H1 (cell line): ENCODE measurements around the gene ABCA5. TPM values are rescaled to one million over a fixed set of nuclear protein-coding genes. Genes with fewer than 3 reads are reported as not detected.

Experiments
- CTCF ChIA-PET: fragments of 300-600 bp; sonication (Branson Sonifier 250); formaldehyde crosslinking; loops from one replicate; lab custom pipeline; 2021; ENCODE audit not compliant: partially characterized antibody; lab: Charles Lee
- POLR2A ChIA-PET: fragments of 300-600 bp; sonication (Branson Sonifier 250); formaldehyde crosslinking; loops from one replicate; lab custom pipeline; 2021; ENCODE audit warnings: inconsistent platforms; ENCODE audit not compliant: partially characterized antibody; lab: Charles Lee
- DNase-seq, 2 experiments: peaks; one replicate each; pipeline versions ENCODE4 v3.0.0 to v3.0.0-alpha.2; 2010 to 2022; ENCODE audit warnings: low spot score in 2 of 2, low read depth in 1 of 2, mixed read lengths in 1 of 2
- FAIRE-seq: peaks from 2 replicates; lab custom pipeline; 2011; peaks lifted over from hg19 to GRCh38; lab: Jason Lieb, UNC
- H2AFZ ChIP-seq: 2 replicates; pipeline ENCODE4 v1.8.1; 2012; ENCODE audit warnings: low read length, inconsistent platforms
- H2AK5ac ChIP-seq: 2 replicates; pipeline ENCODE4 v1.6.1; 2013; ENCODE audit warnings: low read depth, low read length
- H2BK120ac ChIP-seq: replicated peaks from 2 replicates; pipeline ENCODE3; 2013; ENCODE audit warnings: low read depth, low read length, inconsistent platforms
- H2BK12ac ChIP-seq: 2 replicates; pipeline ENCODE4 v1.6.1; 2013; ENCODE audit warnings: low read depth, low read length
- H2BK15ac ChIP-seq: 2 replicates; pipeline ENCODE4 v1.6.1; 2013; ENCODE audit warnings: low read length
- H2BK20ac ChIP-seq: 2 replicates; pipeline ENCODE4 v1.6.1; 2013; ENCODE audit warnings: low read length
- H2BK5ac ChIP-seq: 2 replicates; pipeline ENCODE4 v1.6.1; 2013; ENCODE audit warnings: low read depth, low read length
- H3K14ac ChIP-seq: 2 replicates; pipeline ENCODE4 v1.6.1; 2013; ENCODE audit warnings: inconsistent platforms; ENCODE audit not compliant: insufficient read length
- H3K18ac ChIP-seq: 2 replicates; pipeline ENCODE4 v1.6.1; 2013; ENCODE audit warnings: low read length; ENCODE audit errors: extremely low read depth
- H3K23ac ChIP-seq: 2 replicates; pipeline ENCODE4 v1.6.1; 2013; ENCODE audit warnings: inconsistent platforms; ENCODE audit not compliant: insufficient read length
- H3K23me2 ChIP-seq: 2 replicates; pipeline ENCODE4 v1.6.1; 2013; ENCODE audit warnings: low read depth, low read length
- H3K27ac ChIP-seq: 2 replicates; pipeline ENCODE4 v1.6.1; 2011; ENCODE audit warnings: low read depth, low read length, inconsistent platforms
- H3K27me3 ChIP-seq, 4 experiments: replicated peaks in 1 of 4; 1 replicate in 1 of 4; 2 replicates in 3 of 4; pipeline versions ENCODE4 v1.6.1 to v1.8.1; 2011 to 2013; ENCODE audit warnings: low read length in 3 of 4, mild to moderate bottlenecking in 3 of 4, inconsistent platforms in 2 of 4, mixed read lengths in 2 of 4, moderate library complexity in 1 of 4; ENCODE audit not compliant: control insufficient read depth in 3 of 4, insufficient read depth in 3 of 4; ENCODE audit errors: extremely low read depth in 1 of 4
- H3K36me3 ChIP-seq, 4 experiments: 2 replicates each; pipeline versions ENCODE4 v1.6.1 to v1.8.1; 2011 to 2013; ENCODE audit warnings: mild to moderate bottlenecking in 4 of 4, low read length in 3 of 4, moderate library complexity in 2 of 4, control low read depth in 1 of 4, inconsistent platforms in 1 of 4; ENCODE audit not compliant: insufficient read depth in 4 of 4, control insufficient read depth in 2 of 4
- H3K4ac ChIP-seq: replicated peaks from 2 replicates; pipeline ENCODE3; 2013; ENCODE audit warnings: low read length, low read depth, mixed read lengths, inconsistent platforms; ENCODE audit not compliant: insufficient read length
- H3K4me1 ChIP-seq, 4 experiments: replicated peaks in 1 of 4; 1 replicate in 1 of 4; 2 replicates in 3 of 4; pipeline versions ENCODE4 v1.6.1 to v1.8.1; 2011 to 2013; ENCODE audit warnings: low read length in 3 of 4, inconsistent platforms in 2 of 4, mixed read lengths in 1 of 4; ENCODE audit not compliant: insufficient read depth in 4 of 4, control insufficient read depth in 3 of 4
- H3K4me2 ChIP-seq, 2 experiments: 2 replicates each; pipeline versions ENCODE4 v1.6.1 to v1.8.1; 2011 to 2013; ENCODE audit warnings: low read depth in 2 of 2, low read length in 2 of 2, control low read depth in 1 of 2, inconsistent platforms in 1 of 2, mild to moderate bottlenecking in 1 of 2; ENCODE audit not compliant: insufficient read depth in 1 of 2
- H3K4me3 ChIP-seq, 4 experiments: fragments of 200-600, 300-600 bp in 1 of 4; sonication (generic), shearing (Covaris generic), sonication (Bioruptor Twin) in 1 of 4; 2 replicates each; pipeline versions ENCODE4 v1.5.1 to v1.8.1; 2011 to 2016; ENCODE audit warnings: low read length in 4 of 4, low read depth in 3 of 4, control low read depth in 2 of 4, inconsistent platforms in 2 of 4, mild to moderate bottlenecking in 2 of 4, mixed read lengths in 1 of 4, moderate library complexity in 1 of 4; ENCODE audit not compliant: insufficient read depth in 2 of 4; ENCODE audit errors: extremely low read depth in 1 of 4
- H3K56ac ChIP-seq: replicated peaks from 2 replicates; pipeline ENCODE3; 2013; ENCODE audit warnings: low read depth, mild to moderate bottlenecking, mixed read lengths, low read length, inconsistent platforms; ENCODE audit not compliant: insufficient read length
- H3K79me1 ChIP-seq: 2 replicates; pipeline ENCODE4 v1.6.1; 2013; ENCODE audit warnings: low read depth, low read length, control low read depth
- H3K79me2 ChIP-seq, 2 experiments: 2 replicates each; pipeline versions ENCODE4 v1.6.1 to v1.8.1; 2012 to 2013; ENCODE audit warnings: low read length in 2 of 2, mild to moderate bottlenecking in 2 of 2, inconsistent platforms in 1 of 2; ENCODE audit not compliant: insufficient read depth in 2 of 2, control insufficient read depth in 1 of 2
- H3K9ac ChIP-seq, 4 experiments: replicated peaks in 1 of 4; 1 replicate in 1 of 4; 2 replicates in 3 of 4; pipeline versions ENCODE4 v1.6.1 to v1.8.1; 2011 to 2013; ENCODE audit warnings: low read depth in 3 of 4, low read length in 3 of 4, control low read depth in 2 of 4, mild to moderate bottlenecking in 2 of 4, moderate library complexity in 2 of 4, inconsistent platforms in 1 of 4; ENCODE audit errors: extremely low read depth in 1 of 4
- H3K9me3 ChIP-seq, 2 experiments: 2 replicates each; pipeline versions ENCODE4 v1.6.1 to v1.8.1; 2012 to 2013; ENCODE audit warnings: mild to moderate bottlenecking in 2 of 2, moderate library complexity in 2 of 2, control low read depth in 1 of 2, inconsistent platforms in 1 of 2, low read depth in 1 of 2, low read length in 1 of 2, mixed read lengths in 1 of 2; ENCODE audit not compliant: insufficient read depth in 2 of 2
- H4K20me1 ChIP-seq, 2 experiments: replicated peaks in 1 of 2; 2 replicates each; pipeline versions ENCODE3 to v1.8.1; 2011 to 2013; ENCODE audit warnings: inconsistent platforms in 2 of 2, low read length in 2 of 2, mild to moderate bottlenecking in 1 of 2; ENCODE audit not compliant: insufficient read depth in 2 of 2, control insufficient read depth in 1 of 2
- H4K5ac ChIP-seq: 2 replicates; pipeline ENCODE4 v1.6.1; 2013; ENCODE audit warnings: low read length, low read depth, mixed read lengths, inconsistent platforms; ENCODE audit not compliant: insufficient read length
- H4K8ac ChIP-seq: 2 replicates; pipeline ENCODE4 v1.8.0; 2013; ENCODE audit warnings: mild to moderate bottlenecking, moderate library complexity, low read length, inconsistent platforms; ENCODE audit not compliant: insufficient read depth; ENCODE audit errors: extremely low read depth
- H4K91ac ChIP-seq: replicated peaks from 2 replicates; pipeline ENCODE3; 2013; ENCODE audit warnings: low read length, mixed read lengths, inconsistent platforms; ENCODE audit not compliant: insufficient read length
- BCL11A ChIP-seq, 2 experiments: IDR thresholded peaks; one replicate each; pipeline ENCODE4 v1.6.1; 2011; ENCODE audit warnings: low read depth in 2 of 2, low read length in 2 of 2, mild to moderate bottlenecking in 2 of 2
- BRCA1 ChIP-seq: IDR thresholded peaks from 2 replicates; pipeline ENCODE4 v1.6.1; 2012; ENCODE audit warnings: low read depth, low read length, improper control_type of control experiment
- CHD2 ChIP-seq: IDR thresholded peaks from 2 replicates; pipeline ENCODE4 v1.6.1; 2012; ENCODE audit warnings: low read length, improper control_type of control experiment
- KDM1A ChIP-seq: fragments of 200-600, 300-600 bp; sonication (generic); IDR thresholded peaks from 2 replicates; pipeline ENCODE4 v1.7.1; 2016; ENCODE audit warnings: mild to moderate bottlenecking, low read length, borderline replicate concordance
- SAP30 ChIP-seq: fragments of 300-600 bp; sonication (generic); IDR thresholded peaks from 2 replicates; pipeline ENCODE4 v1.7.1; 2012; ENCODE audit warnings: low read length, moderate library complexity, mild to moderate bottlenecking, inconsistent platforms; ENCODE audit not compliant: insufficient read depth, insufficient replicate concordance
- SP4 ChIP-seq: IDR thresholded peaks from 2 replicates; pipeline ENCODE4 v1.6.1; 2012; ENCODE audit warnings: low read length, inconsistent platforms
- WGBS, 2 experiments: shearing (Covaris generic) in 1 of 2; methylation state at CpG; one replicate each; pipeline versions ENCODE4 v1.1.6 to v1.1.7; 2013 to 2015; ENCODE audit warnings: low lambda C conversion rate in 2 of 2, mixed read lengths in 2 of 2, inconsistent platforms in 1 of 2, low coverage in 1 of 2, missing lambda C conversion rate in 1 of 2; ENCODE audit not compliant: insufficient replicate concordance in 2 of 2, insufficient coverage in 1 of 2, insufficient read length in 1 of 2; ENCODE audit errors: extremely low coverage in 1 of 2, missing lambda C conversion rate in 1 of 2; 5-methylcytosine and 5-hydroxymethylcytosine counted together
- polyA plus RNA-seq, 7 experiments: library from polyadenylated mRNA; depleted of rRNA in 3 of 7; stranded (reverse) in 5 of 7; unstranded in 2 of 7; fragments of >200 nt in 5 of 7; fragments of 200-250 nt in 2 of 7; gene quantifications; 1 replicate in 5 of 7; 2 replicates in 1 of 7; 4 replicates in 1 of 7; pipeline versions ENCODE4 v1.2.1 to v1.2.3, GENCODE V29; 2011 to 2013; ENCODE audit warnings: missing spikeins in 2 of 7, mixed read lengths in 2 of 7
- total RNA-seq: library from RNA; stranded (reverse); fragmentation: NEBNext Ultra II Directional; extraction: Animal tissue kit (Norgen Biotek cat#: 25700); gene quantifications from 2 replicates; pipeline ENCODE4 v1.2.1, GENCODE V29; 2021

The ABCA5 gene
- total and polyA plus RNA-seq, 2 of the 8 experiments (the other 6 are each of a cell fraction or from before 2014, with no cell fraction given), result 1.3 to 4.1 TPM

DNA sequence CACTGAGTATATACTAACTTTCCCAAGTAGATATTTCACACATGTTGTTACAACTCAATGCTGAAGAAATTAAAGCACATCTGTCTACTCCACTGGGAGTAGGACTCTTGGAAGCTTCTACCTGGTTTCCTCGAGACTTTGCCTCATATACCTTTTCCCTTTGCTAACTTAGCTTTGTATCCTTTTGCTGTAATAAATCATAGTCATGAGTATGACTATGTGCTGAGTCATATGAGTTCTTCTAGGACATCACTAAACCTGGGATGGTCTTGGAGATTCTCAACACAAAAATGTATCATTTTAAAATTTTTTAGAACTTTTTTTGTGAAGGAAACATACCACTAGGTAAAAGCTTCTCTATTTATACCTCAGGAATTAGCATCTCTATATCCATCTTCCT is 39.8 kb downstream of the ABCA5 start:
- TF ChIP-seq KDM1A (no peak), CHD2 (no peak), SP4 (no peak), SAP30 (no peak), BCL11A (IDR thresholded peaks at IDR 0.05; ENCODE audit: low read depth in 2 of 2, low read length in 2 of 2) (no peak), BRCA1 (no peak)
- H3K4me2 ChIP-seq, result no peak overlapping the region
- no peaks in the 10 kb centered on the region for H3K27me3 ChIP-seq
- no peak overlapping the region for H3K18ac ChIP-seq
- no peak overlapping the region for H4K91ac ChIP-seq
- H3K27ac ChIP-seq, result no peak overlapping the region
- no peak overlapping the region for H2AFZ ChIP-seq
- DNase-seq (no peak), FAIRE-seq (no peak)
- 81% methylated on average over 1 of the region's 1 CpG; no CpG with 5 or more reads in 1 of the 2 experiments for WGBS, 2 experiments
- no peak overlapping the region for H3K4me3 ChIP-seq
- no peak overlapping the region for H3K14ac ChIP-seq
- H3K56ac ChIP-seq, result no peak overlapping the region
- no peak overlapping the region for H3K23ac ChIP-seq
- no peaks in the 10 kb centered on the region for H3K79me1 ChIP-seq
- H4K8ac ChIP-seq, result no peak overlapping the region
- H3K9ac ChIP-seq, result no peak overlapping the region
- H2AK5ac ChIP-seq, result no peak overlapping the region
- H2BK20ac ChIP-seq, result no peak overlapping the region
- H3K23me2 ChIP-seq, result no peaks in the 10 kb centered on the region; the same call in 1 of the 2 replicates
- no peaks in the 10 kb centered on the region for H3K4me1 ChIP-seq
- H4K5ac ChIP-seq, result no peak overlapping the region
- H3K36me3 ChIP-seq, result no peaks in the 10 kb centered on the region
- no peak overlapping the region for H3K4ac ChIP-seq
- no peaks in the 10 kb centered on the region for H3K79me2 ChIP-seq
- no peak overlapping the region for H2BK5ac ChIP-seq
- ChIA-PET CTCF (no interaction called here), POLR2A (no interaction called here)
- no peak overlapping the region for H2BK15ac ChIP-seq
- H2BK120ac ChIP-seq, result no peak overlapping the region
- no peaks in the 10 kb centered on the region for H4K20me1 ChIP-seq
- no peak overlapping the region for H2BK12ac ChIP-seq
- H3K9me3 ChIP-seq, result no peaks in the 10 kb centered on the region
